ENCODE measurements around the gene ABCG1.
A peak's percentile ranks its signal among the peaks of the same experiment; 100 is the strongest.

ABCG1 gene

DNA sequence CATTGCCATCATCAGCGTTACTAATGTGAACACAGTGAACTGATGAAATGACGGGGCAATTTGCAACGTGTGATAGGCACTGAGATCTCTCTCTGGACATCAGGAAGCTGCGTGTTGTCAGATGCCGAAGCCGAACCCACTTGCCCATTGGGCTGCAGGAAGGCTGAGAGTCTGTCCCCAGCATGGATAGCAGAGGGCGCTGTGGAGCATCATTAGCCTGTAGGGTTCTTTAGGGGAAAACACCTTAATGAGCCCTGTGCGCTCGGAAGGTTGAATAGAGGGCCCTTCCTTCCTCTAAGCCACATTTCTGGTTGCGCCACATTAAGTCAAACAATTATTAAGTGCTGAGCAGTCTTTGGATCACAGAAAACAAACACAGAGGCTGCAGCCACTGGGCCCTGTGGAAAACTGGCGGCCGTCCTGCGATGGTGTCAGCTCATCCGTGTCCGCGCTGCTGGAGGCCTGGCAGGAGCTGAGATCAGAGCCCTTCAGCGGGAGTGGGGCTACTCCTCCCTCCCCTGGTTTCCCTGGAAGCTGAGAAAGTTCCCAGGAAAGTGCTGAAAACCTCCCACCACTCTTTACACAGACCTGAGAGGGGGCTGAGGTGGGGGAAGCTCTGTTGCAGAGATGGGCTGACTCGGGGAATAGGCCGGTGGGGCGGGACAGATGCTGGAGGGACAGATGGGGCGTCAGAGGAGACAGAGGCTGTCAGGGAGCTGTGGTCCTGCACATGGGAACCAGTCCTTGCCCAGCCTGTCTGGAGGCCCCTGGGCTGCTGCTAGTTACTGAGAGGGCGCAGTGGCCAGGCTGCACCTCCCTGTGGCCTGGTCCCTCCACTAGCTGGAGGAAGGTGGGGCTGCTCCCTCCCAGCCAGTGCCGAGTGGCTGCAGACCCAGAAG, 119.1 kb downstream of the ABCG1 start:
- Histone ChIP-seq H3K36me3 (no peaks in the 10 kb centered on the region), H3K4me3 (ENCODE audit: low read depth, low read length) (no peak overlapping the region), H3K27me3 (peaks cover 7% of the 10 kb centered on the region; the same call in 1 of the 2 replicates), H3K4me1 (no peaks in the 10 kb centered on the region), H3K9me3 (no peaks in the 10 kb centered on the region)
- TF ChIP-seq, protein P1, sequence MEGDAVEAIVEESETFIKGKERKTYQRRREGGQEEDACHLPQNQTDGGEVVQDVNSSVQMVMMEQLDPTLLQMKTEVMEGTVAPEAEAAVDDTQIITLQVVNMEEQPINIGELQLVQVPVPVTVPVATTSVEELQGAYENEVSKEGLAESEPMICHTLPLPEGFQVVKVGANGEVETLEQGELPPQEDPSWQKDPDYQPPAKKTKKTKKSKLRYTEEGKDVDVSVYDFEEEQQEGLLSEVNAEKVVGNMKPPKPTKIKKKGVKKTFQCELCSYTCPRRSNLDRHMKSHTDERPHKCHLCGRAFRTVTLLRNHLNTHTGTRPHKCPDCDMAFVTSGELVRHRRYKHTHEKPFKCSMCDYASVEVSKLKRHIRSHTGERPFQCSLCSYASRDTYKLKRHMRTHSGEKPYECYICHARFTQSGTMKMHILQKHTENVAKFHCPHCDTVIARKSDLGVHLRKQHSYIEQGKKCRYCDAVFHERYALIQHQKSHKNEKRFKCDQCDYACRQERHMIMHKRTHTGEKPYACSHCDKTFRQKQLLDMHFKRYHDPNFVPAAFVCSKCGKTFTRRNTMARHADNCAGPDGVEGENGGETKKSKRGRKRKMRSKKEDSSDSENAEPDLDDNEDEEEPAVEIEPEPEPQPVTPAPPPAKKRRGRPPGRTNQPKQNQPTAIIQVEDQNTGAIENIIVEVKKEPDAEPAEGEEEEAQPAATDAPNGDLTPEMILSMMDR (IDR thresholded peaks at IDR 0.05; ENCODE audit: low read depth, low read length) = peak; percentile 68
- DNase-seq = peak; percentile 52

- no peak overlapping the region for H3K4me3 ChIP-seq (ENCODE audit: low read depth, low read length)
- peaks cover 7% of the 10 kb centered on the region; the same call in 1 of the 2 replicates for H3K27me3 ChIP-seq
- H3K4me1 ChIP-seq = no peaks in the 10 kb centered on the region
- no peaks in the 10 kb centered on the region for H3K36me3 ChIP-seq
- TF ChIP-seq, protein P1 (IDR thresholded peaks at IDR 0.05; ENCODE audit: low read depth, low read length) = no peak
- DNase-seq = no peak
- no peaks in the 10 kb centered on the region for H3K9me3 ChIP-seq
These were observed 120.1 kb downstream of the ABCG1 start for GRCh38 chr21:42338729-42339715.

GRCh38 chr21:42340187-42341050, 121.5 kb downstream of the ABCG1 start:
- TF ChIP-seq, protein P1 (IDR thresholded peaks at IDR 0.05; ENCODE audit: low read depth, low read length) = no peak
- Histone ChIP-seq H3K4me3 (ENCODE audit: low read depth, low read length) (no peak overlapping the region), H3K9me3 (no peaks in the 10 kb centered on the region), H3K4me1 (no peaks in the 10 kb centered on the region), H3K36me3 (no peaks in the 10 kb centered on the region), H3K27me3 (peaks cover 7% of the 10 kb centered on the region; the same call in 1 of the 2 replicates)
- DNase-seq = no peak

DNA sequence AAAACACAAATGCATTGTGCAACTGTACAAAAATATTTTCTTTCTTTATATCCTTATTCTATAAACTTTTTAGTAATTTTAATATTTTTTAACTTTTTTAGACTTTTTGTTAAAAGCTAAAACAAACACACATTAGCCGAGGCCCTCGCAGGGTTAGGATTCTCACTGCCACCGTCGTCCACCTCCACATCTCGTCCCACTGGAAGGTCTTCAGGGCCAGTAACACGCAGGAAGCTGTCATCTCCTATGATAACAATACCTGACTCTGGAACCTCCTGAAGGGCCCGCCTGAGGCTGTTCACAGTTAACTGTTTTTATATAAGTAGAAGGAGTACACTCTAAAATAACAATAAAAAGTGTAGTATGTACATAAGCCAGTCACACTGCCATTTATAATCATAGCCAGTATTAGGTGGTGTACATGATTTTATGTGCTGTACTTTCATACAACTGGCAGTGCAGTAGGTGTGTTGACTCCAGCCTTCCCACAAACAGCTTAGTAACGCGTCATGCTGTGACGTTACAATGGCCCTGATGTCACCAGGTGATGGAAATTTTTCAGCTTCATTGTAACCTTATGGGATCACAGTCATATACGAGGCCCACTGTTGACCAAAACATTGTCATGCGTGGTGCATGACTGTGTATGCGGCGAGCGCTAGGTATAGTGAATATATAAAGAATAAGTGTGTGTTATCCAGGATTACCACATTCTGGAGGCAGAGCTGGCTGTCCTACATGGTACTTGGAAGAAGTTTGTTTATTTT, 123.0 kb downstream of the ABCG1 start:
- H3K4me1 ChIP-seq = no peaks in the 10 kb centered on the region
- no peaks in the 10 kb centered on the region for H3K36me3 ChIP-seq
- H3K9me3 ChIP-seq = no peaks in the 10 kb centered on the region
- no peak for DNase-seq
- no peaks in the 10 kb centered on the region for H3K27me3 ChIP-seq
- H3K4me3 ChIP-seq (ENCODE audit: low read depth, low read length) = no peak overlapping the region
- TF ChIP-seq, protein P1 (IDR thresholded peaks at IDR 0.05; ENCODE audit: low read depth, low read length) = no peak

DNA sequence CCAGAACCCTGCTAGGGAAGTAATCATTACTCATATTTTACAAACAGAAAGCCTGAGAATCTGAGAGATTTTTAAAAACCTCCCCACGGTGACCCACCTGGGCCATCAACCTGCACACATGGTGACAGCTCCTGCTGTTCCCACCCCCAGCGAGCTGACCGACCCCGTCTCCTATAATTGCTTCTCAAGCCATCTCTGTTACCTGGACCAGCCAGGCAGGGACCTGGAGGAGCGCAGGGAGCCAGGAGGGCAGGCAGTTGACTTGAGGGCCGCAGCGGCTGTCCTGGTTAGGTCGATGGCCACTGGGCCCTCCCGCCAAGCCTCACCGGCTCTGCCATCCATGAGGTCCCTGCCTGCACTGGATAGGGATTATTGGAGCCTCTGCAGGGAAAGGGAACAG, 124.2 kb downstream of the ABCG1 start:
- Histone ChIP-seq H3K4me1 (no peaks in the 10 kb centered on the region), H3K9me3 (no peaks in the 10 kb centered on the region), H3K4me3 (ENCODE audit: low read depth, low read length) (no peak overlapping the region), H3K36me3 (no peaks in the 10 kb centered on the region), H3K27me3 (no peaks in the 10 kb centered on the region)
- TF ChIP-seq, protein P1 (IDR thresholded peaks at IDR 0.05; ENCODE audit: low read depth, low read length) = no peak
- no peak for DNase-seq

All from BE2C (cell line).